GM12878 (cell line): ENCODE data around the gene ZNF71. TPM values are rescaled to one million over a fixed set of nuclear protein-coding genes. Genes with fewer than 3 reads are reported as not detected.

Experiments used
- ATAC-seq: fragments of 200-7000 bp; cut with Tn5 transposase; 3 replicates; pipeline ENCODE4 v1.9.1; 2020; ENCODE audit warnings: mild to moderate bottlenecking, moderate library complexity
- BruUV-seq: library from RNA; stranded (reverse); fragments of 400-500 nt; replicated peaks from 2 replicates; lab custom pipeline; 2021; lab: Mats Ljungman, UMichigan
- CTCF ChIA-PET: fragments of 300-600 bp; sonication (Branson Sonifier 250); formaldehyde crosslinking; extraction: SDS; loops from one replicate; lab custom pipeline; 2021; ENCODE audit warnings: inconsistent platforms; lab: Yijun Ruan, JAX
- POLR2A ChIA-PET: fragments of 350-600 bp; formaldehyde crosslinking; extraction: SDS; loops from one replicate; lab custom pipeline; 2021; ENCODE audit warnings: inconsistent platforms; lab: Charles Lee
- RAD21 ChIA-PET: fragments of 300-600 bp; sonication (Branson Sonifier 250); formaldehyde crosslinking; loops from one replicate; lab custom pipeline; 2023; ENCODE audit warnings: antibody characterized with exemption; ENCODE audit not compliant: unreplicated experiment; lab: Charles Lee
- SMC1A ChIA-PET: fragments of 300-600 bp; sonication (Branson Sonifier 250); formaldehyde crosslinking; loops from one replicate; lab custom pipeline; 2023; ENCODE audit not compliant: unreplicated experiment, uncharacterized antibody; lab: Charles Lee
- DNase-seq: peaks from one replicate; pipeline ENCODE4 v3.0.0-alpha.2; 2011; ENCODE audit warnings: low read depth, low spot score
- FAIRE-seq: peaks from 3 replicates; lab custom pipeline; 2011; peaks lifted over from hg19 to GRCh38; lab: Jason Lieb, UNC
- H2AFZ ChIP-seq: 2 replicates; pipeline ENCODE4 v1.6.0; 2011; ENCODE audit warnings: low read depth, low read length, control low read depth; ENCODE audit not compliant: control insufficient read depth
- H3K27ac ChIP-seq: 2 replicates; pipeline ENCODE4 v1.5.1; 2011; ENCODE audit warnings: control low read depth; ENCODE audit not compliant: control insufficient read depth, insufficient read depth
- H3K27me3 ChIP-seq, 2 experiments: replicated peaks in 1 of 2; 2 replicates each; pipeline versions ENCODE4 v1.6.0 to v1.6.1; 2011; ENCODE audit warnings: low read length in 1 of 2; ENCODE audit not compliant: control insufficient read depth in 2 of 2, insufficient read depth in 2 of 2
- H3K36me3 ChIP-seq, 2 experiments: 2 replicates each; pipeline ENCODE4 v1.5.1; 2011; ENCODE audit warnings: low read length in 1 of 2; ENCODE audit not compliant: control insufficient read depth in 2 of 2, insufficient read depth in 2 of 2
- H3K4me1 ChIP-seq: 2 replicates; pipeline ENCODE4 v1.6.1; 2011; ENCODE audit warnings: mild to moderate bottlenecking, low read length, moderate library complexity, mixed read lengths; ENCODE audit not compliant: control insufficient read depth, insufficient read depth
- H3K4me2 ChIP-seq: 2 replicates; pipeline ENCODE4 v1.6.0; 2011; ENCODE audit warnings: control low read depth; ENCODE audit not compliant: control insufficient read depth, insufficient read depth
- H3K4me3 ChIP-seq: fragments of 200-600 bp; sonication (generic); 2 replicates; pipeline ENCODE4 v1.5.1; 2016
- H3K79me2 ChIP-seq: 2 replicates; pipeline ENCODE4 v1.6.0; 2011; ENCODE audit warnings: low read length; ENCODE audit not compliant: control insufficient read depth, insufficient read depth
- H3K9ac ChIP-seq: 2 replicates; pipeline ENCODE4 v1.8.0; 2011; ENCODE audit warnings: low read length, control low read depth, mixed read lengths; ENCODE audit not compliant: control insufficient read depth, insufficient read depth
- H3K9me3 ChIP-seq: replicated peaks from 3 replicates; pipeline ENCODE4 v1.5.1; 2011; ENCODE audit warnings: mild to moderate bottlenecking, low read length; ENCODE audit not compliant: control insufficient read depth, insufficient read depth
- H4K20me1 ChIP-seq: 2 replicates; pipeline ENCODE4 v1.6.0; 2011; ENCODE audit not compliant: control insufficient read depth, insufficient read depth
- CREM ChIP-seq: IDR thresholded peaks from 2 replicates; pipeline ENCODE4 v1.6.1; 2014; ENCODE audit warnings: antibody characterized with exemption, low read depth
- FOXK2 ChIP-seq: fragments of 450-650 bp; IDR thresholded peaks from 2 replicates; pipeline ENCODE4 v1.6.1; 2017; ENCODE audit warnings: mild to moderate bottlenecking, moderate library complexity
- IKZF2 ChIP-seq, 2 experiments: fragments of 450-650 bp; IDR thresholded peaks; 2 replicates each; pipeline ENCODE4 v1.6.1; 2017; ENCODE audit warnings: mild to moderate bottlenecking in 2 of 2, moderate library complexity in 2 of 2
- NFIC ChIP-seq: IDR thresholded peaks from 2 replicates; pipeline ENCODE4 v1.6.1; 2012; ENCODE audit warnings: low read depth, mild to moderate bottlenecking, inconsistent platforms, low read length, moderate library complexity
- POLR2A ChIP-seq: IDR thresholded peaks from 2 replicates; pipeline ENCODE4 v1.6.1; 2011; ENCODE audit warnings: low read depth, mild to moderate bottlenecking, low read length
- ZNF207 ChIP-seq: fragments of 450-650 bp; IDR thresholded peaks from 2 replicates; pipeline ENCODE4 v1.6.1; 2014; ENCODE audit warnings: antibody characterized with exemption, mild to moderate bottlenecking, borderline replicate concordance
- ZNF274 ChIP-seq: IDR thresholded peaks from one replicate; pipeline ENCODE4 v1.8.0; 2011; ENCODE audit not compliant: insufficient read length, insufficient read depth
- WGBS: methylation state at CpG from one replicate; pipeline ENCODE4 v1.1.6; 2016; ENCODE audit warnings: low lambda C conversion rate; ENCODE audit not compliant: insufficient replicate concordance, insufficient coverage; ENCODE audit errors: missing lambda C conversion rate; 5-methylcytosine and 5-hydroxymethylcytosine counted together
- in situ Hi-C: fragments of 300-500 bp; cut with MboI; formaldehyde crosslinking; loops from 9 replicates; pipeline ENCODE4 v1.14.3; 2018; ENCODE audit warnings: mixed read lengths
- intact Hi-C: fragments of 100-400 bp; cut with micrococcal nuclease; formaldehyde crosslinking; loops from one replicate; pipeline ENCODE4 v1.14.2; 2022; ENCODE audit not compliant: unreplicated experiment
- polyA plus RNA-seq, 11 experiments: library from polyadenylated mRNA; depleted of rRNA in 4 of 11; unstranded in 6 of 11; stranded (reverse) in 5 of 11; fragments of >200 nt; fragmentation: Nextera tagmentation in 4 of 11; fragmentation: Illumina TruSeq in 1 of 11; extraction: Ambion mirVana in 4 of 11; extraction: Trizol in 1 of 11; gene quantifications; 1 replicate in 1 of 11; 2 replicates in 10 of 11; pipeline versions ENCODE4 v1.2.1 to v1.2.3, GENCODE V29; 2011 to 2016; ENCODE audit warnings: inconsistent platforms in 2 of 11, missing spikeins in 2 of 11, low read depth in 1 of 11
- total RNA-seq, 4 experiments: library from RNA; depleted of rRNA in 3 of 4; stranded (reverse); fragments of >200 nt in 3 of 4; fragmentation: Illumina TruSeq in 1 of 4; extraction: Trizol in 1 of 4; gene quantifications; 2 replicates each; pipeline versions ENCODE4 v1.2.1 to v1.2.3, GENCODE V29; 2013 to 2021

The ZNF71 gene
- total and polyA plus RNA-seq, 10 of the 15 experiments (the other 5 are each of a cell fraction or from before 2014, with no cell fraction given), result 0.48 to 5.7 (median 3.5) TPM

GRCh38 chr19:56577719-56578602 is 17.1 kb upstream of the ZNF71 start:
- SMC1A ChIA-PET, result no interaction called here
- Histone ChIP-seq H3K79me2 (no peaks in the 10 kb centered on the region), H3K9ac (no peak overlapping the region), H3K36me3 (no peaks in the 10 kb centered on the region), H3K9me3 (peaks cover 5% of the 10 kb centered on the region), H3K4me3 (no peak overlapping the region), H3K27ac (no peak overlapping the region), H3K4me1 (no peaks in the 10 kb centered on the region)
- FAIRE-seq (no peak), ATAC-seq (no peak), DNase-seq (no peak)
- POLR2A ChIA-PET, result no interaction called here
- 94% methylated on average over 11 of the region's 11 CpGs for WGBS
- BruUV-seq, result no TSS peak
- intact Hi-C loops (no loop called here), in situ Hi-C loops (no loop called here)
- RAD21 ChIA-PET, result no interaction called here
- TF ChIP-seq ZNF274 (peak; percentile 41), IKZF2 (IDR thresholded peaks at IDR 0.05) (no peak), NFIC (no peak), CREM (no peak), ZNF207 (no peak), POLR2A (no peak)
- TF ChIP-seq, all 136 proteins: peak for 1
- Histone ChIP-seq H3K4me2 (no peak overlapping the region), H4K20me1 (no peaks in the 10 kb centered on the region), H2AFZ (no peak overlapping the region), H3K27me3 (no peaks in the 10 kb centered on the region)
- CTCF ChIA-PET, result no interaction called here

- in situ Hi-C loops, result no loop called here
- CTCF ChIA-PET, result interaction anchor here (0.6 kb wide), 1 partner anchor 55 kb away, joined by 4 read pairs; no protein-coding TSS in a partner anchor
- Histone ChIP-seq H3K36me3 (no peaks in the 10 kb centered on the region), H3K4me3 (0 out of 2 replicates have a peak overlapping the region, but pooled peaks have one; percentile 54), H3K4me1 (no peaks in the 10 kb centered on the region; the same call in 1 of the 2 replicates)
- FAIRE-seq, result no peak
- no TSS peak for BruUV-seq
- no peak for DNase-seq
- TF ChIP-seq FOXK2, result no peak
- TF ChIP-seq, all 136 proteins: peak for 0
- 50% methylated on average over 2 of the region's 4 CpGs for WGBS
- H3K27me3 ChIP-seq, result no peaks in the 10 kb centered on the region
- H4K20me1 ChIP-seq, result no peaks in the 10 kb centered on the region
- intact Hi-C loops, result no loop called here
- SMC1A ChIA-PET, result no interaction called here
- H2AFZ ChIP-seq, result peak overlapping the region; percentile 37
- RAD21 ChIA-PET, result no interaction called here
- no peak for ATAC-seq
- H3K4me2 ChIP-seq, result no peak overlapping the region
- peaks cover 2% of the 10 kb centered on the region; the same call in 2 of the 3 replicates for H3K9me3 ChIP-seq
- H3K79me2 ChIP-seq, result peaks cover 2% of the 10 kb centered on the region; the same call in 1 of the 2 replicates
- H3K9ac ChIP-seq, result no peak overlapping the region
- H3K27ac ChIP-seq, result no peak overlapping the region
- POLR2A ChIA-PET, result no interaction called here
Measured at GRCh38 chr19:56594446-56594782, 688 bp upstream of the ZNF71 start.
